CD4-positive, alpha-beta T cell treated with Interferon gamma for 1 hour (primary cell): Measurements from ENCODE around the gene MATCAP1.

Experiments used
- DNase-seq: peaks from one replicate; pipeline ENCODE4 v3.0.0-alpha.2; 2020

The MATCAP1 gene

DNA sequence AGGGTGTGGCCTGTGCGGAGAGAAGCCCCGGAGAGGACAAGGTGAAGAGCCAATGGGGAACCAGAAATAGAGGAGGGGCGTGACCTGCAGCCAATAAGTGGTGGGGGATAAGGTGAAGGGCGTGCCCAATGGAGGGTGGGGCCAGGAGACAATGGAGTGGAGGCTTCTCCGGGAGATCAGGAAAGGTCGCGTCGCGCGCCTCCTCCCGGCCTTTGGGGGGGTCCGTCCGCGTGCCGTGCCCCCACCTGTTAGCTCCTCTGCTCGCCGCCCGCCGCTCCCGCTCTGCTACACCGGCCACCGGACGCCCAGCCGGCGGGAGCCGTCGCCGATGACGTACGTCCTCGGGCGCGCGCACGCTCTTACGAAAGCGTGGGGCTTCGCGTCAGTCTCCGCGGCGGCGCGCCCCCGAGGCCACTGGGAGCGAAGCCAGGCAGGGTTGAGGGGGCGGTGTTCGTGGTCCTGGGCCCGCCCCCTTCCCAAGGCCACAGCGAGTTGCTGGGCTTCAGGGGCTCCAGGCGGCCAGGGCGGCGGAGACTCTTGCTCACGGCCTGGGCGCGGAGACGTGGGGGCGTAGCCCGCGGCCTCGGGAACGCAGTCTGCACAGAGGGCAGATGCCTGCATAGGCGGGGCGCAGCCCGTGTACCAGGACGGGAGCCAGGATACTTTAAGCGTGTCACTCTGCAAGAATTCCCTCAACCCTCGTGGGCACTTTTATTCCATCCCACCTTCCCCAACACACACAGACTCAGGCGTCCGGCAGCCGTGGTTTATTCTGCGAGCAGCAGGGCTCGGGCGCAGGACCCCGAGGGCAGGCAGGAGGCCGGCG lies at the start of gene MATCAP1:
Gene MATCAP1 (minus strand): TSS at position 337 of the 826 bp plus-strand sequence. CDS start 3,353 bp downstream, outside the sequence.
- peak; percentile 97 for DNase-seq

GRCh38 chr16:67230809-67231660 lies 47.3 kb upstream of the MATCAP1 start:
- no peak for DNase-seq

GRCh38 chr16:67229906-67230808 lies 46.4 kb upstream of the MATCAP1 start:
- no peak for DNase-seq

GRCh38 chr16:67228905-67229304 lies 45.1 kb upstream of the MATCAP1 start:
- no peak for DNase-seq

DNA sequence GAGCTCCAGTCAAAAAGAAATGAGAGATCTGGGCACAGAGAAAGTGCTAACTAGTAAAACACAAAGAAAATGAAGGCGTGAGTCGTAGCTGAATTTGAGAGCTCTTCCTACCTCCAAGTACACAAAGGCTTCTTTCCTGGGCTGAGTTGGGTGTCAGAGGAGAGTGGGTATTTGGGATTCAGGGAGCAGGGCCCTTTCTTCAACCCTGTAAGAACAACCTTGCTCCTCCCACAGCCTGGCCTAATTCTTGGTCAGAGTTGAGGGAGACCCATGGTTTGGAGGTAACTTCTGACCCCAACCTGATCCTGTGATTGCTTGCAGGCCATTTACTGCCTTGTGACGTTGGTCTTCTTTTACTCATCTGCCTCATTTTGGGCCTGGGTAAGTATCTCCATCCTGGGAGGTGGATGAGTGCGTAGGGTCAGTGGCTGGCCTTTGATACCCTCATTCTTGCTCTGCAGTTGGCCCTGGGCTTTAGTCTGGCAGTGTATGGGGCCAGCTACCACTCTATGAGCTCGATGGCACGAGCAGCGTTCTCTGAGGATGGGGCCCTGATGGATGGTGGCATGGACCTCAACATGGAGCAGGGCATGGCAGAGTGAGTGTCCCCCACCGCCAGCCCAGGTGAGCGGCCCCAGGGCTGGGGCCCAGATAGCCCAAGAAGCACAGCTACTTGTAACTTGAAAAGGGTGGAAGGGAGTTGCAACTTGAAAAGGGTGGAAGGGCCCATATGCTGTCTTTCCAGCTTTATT lies 44.4 kb upstream of the MATCAP1 start:
- no peak for DNase-seq

DNA sequence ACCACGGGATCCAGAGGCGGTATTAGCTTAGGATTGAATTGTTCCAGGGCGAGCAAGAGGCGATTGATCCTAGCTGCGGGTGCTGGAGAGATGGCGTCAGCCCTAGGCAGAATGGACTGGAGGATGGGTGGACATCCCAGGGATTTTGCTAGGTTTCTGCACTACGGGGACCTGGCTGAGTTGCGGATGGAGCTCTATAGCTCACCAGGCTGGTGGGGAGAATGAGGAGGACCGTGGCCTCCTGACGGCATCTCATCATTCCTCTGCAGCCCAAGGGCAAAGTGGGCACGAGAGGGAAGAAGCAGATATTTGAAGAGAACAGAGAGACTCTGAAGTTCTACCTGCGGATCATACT lies 43.8 kb upstream of the MATCAP1 start:
- DNase-seq: no peak

- peak; percentile 97 for DNase-seq
Observed at GRCh38 chr16:67226804-67227566, 43.2 kb upstream of the MATCAP1 start, which contains the start of gene TMEM208. Gene TMEM208 (plus strand): TSS chr16:67227130. CDS start chr16:67227219, 89 bp downstream.

DNA sequence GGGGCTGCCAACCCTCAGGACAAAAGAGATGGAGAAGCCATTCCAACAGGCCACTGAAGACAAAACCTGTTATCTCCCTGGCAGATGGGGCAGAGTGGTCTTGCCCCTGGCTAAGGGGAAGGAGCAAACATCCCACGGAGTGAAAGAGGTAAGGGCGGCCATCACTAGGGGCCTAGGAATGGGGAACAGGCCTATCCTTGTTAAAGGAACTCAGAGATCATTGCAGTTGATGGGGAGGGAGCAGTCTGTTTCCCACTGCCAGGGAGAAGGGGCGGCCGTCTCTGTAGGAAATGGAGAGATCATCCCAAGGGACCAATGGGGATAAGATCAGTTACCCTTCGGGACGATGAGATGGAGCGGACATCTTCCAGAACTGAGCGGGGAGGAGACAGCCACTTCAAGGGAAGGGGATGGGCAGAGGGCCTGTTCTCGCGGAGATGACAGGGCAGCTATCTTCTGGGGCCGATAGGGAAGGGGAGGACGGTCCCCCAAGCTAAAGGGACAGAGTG lies 42.6 kb upstream of the MATCAP1 start:
- no peak for DNase-seq

DNA sequence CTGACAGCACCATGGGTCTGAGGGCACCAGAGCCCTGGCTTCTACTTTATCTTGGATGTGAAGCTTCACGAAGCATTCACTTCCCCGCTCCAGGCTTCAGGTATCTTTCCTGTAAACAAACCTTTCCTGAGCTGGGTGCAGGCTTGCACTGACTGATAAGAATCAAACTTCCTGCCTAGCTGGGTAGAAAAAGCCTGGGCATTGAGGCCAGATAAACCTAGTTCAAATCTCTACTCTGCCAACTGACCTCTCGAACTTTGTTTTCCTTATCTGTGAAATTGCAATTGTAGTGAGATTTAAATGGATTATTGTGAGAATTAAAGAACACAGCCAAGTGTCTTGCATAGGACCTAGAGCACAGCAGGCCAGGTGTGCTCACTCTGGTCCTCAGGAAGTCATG lies 40.2 kb upstream of the MATCAP1 start:
- no peak for DNase-seq

GRCh38 chr16:67216612-67217490 lies 33.1 kb upstream of the MATCAP1 start:
- no peak for DNase-seq

GRCh38 chr16:67215706-67216105 lies 31.9 kb upstream of the MATCAP1 start:
- no peak for DNase-seq

- no peak for DNase-seq
Observed at GRCh38 chr16:67213197-67214019, 29.6 kb upstream of the MATCAP1 start.

- no peak for DNase-seq
Observed at GRCh38 chr16:67212766-67213165, 29.0 kb upstream of the MATCAP1 start.

DNA sequence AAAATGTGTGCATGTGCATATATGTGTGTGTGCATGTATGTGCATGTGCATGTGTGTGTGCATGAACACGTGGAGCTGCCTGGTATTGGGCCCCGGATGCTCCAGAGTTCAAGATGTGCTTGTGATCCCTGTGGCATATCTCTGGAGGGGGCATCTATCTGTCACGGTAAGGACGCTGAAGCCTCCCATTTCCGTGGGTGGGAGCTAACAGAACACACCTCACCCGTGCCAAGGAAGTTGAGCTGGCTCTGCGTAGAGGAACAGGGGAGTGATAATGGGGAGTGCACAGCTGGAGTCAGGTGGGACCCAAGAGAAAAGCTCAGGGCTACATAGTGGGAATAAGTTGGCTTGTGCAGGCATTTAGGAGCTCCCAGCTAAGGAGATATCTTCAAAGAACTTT lies 27.9 kb upstream of the MATCAP1 start:
- no peak for DNase-seq

GRCh38 chr16:67210069-67210937 lies 26.5 kb upstream of the MATCAP1 start:
- DNase-seq: no peak

- no peak for DNase-seq
Observed at GRCh38 chr16:67209565-67209964, 25.8 kb upstream of the MATCAP1 start.

DNA sequence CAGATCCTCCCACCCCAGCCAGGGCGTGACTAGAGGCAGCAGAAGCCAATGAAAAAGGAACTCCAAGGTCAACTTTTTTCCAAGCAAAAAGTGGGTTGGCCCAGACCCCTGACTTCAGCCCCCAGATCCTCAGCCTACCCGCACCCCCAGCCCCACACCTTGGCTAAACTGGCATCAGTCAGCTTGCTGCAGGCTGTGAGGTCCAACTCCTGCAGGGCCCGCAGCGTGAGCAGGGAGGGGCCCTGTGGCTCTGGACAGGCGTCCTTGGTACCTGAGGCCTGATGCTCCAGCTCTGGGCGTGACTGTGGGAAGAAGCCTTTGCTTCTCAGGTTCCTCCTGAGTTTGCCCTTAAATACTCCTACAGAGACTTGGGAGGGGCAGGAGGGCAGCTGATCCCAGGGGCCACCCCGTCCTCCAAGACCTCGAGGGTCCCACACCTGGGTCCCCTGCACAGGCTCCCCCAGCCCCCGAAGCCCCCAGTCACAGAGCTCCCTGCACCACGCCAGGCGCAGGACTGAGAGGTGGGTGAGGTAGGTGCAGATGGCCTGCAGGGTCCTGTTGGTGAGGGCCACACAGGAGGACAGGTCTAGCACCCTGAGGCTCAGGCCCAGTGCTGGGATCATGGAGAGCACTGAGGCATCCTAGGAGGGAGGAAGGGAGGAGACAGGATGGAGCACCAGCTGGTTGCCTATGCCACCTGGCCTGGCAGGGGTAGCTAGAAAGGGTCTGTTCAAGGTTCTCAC lies 24.6 kb upstream of the MATCAP1 start:
- DNase-seq: no peak
